Ishikawa (cell line): Measurements from ENCODE around the gene CLEC5A.
A peak's percentile ranks its signal among the peaks of the same experiment; 100 is the strongest.

Experiments
- CEBPB ChIP-seq: IDR thresholded peaks from 2 replicates; pipeline ENCODE4 v1.6.1; 2012
- CREB1 ChIP-seq: IDR thresholded peaks from 2 replicates; pipeline ENCODE4 v1.6.1; 2012; ENCODE audit warnings: low read depth
- EGR1 ChIP-seq: IDR thresholded peaks from 2 replicates; pipeline ENCODE4 v1.6.1; 2012
- EP300 ChIP-seq: IDR thresholded peaks from 2 replicates; pipeline ENCODE4 v1.6.1; 2012; ENCODE audit warnings: borderline replicate concordance
- FOXM1 ChIP-seq: IDR thresholded peaks from 2 replicates; pipeline ENCODE4 v1.6.1; 2012; ENCODE audit warnings: low read depth, borderline replicate concordance
- NFIC ChIP-seq: IDR thresholded peaks from 2 replicates; pipeline ENCODE4 v1.6.1; 2012
- RAD21 ChIP-seq: IDR thresholded peaks from 2 replicates; pipeline ENCODE4 v1.6.1; 2012; ENCODE audit warnings: low read depth
- TAF1 ChIP-seq: IDR thresholded peaks from 2 replicates; pipeline ENCODE4 v1.6.1; 2012; ENCODE audit warnings: low read depth, mild to moderate bottlenecking
- TCF12 ChIP-seq: IDR thresholded peaks from 2 replicates; pipeline ENCODE4 v1.6.1; 2012; ENCODE audit warnings: low read depth
- TEAD4 ChIP-seq: IDR thresholded peaks from 2 replicates; pipeline ENCODE4 v1.6.1; 2012
- USF1 ChIP-seq: IDR thresholded peaks from 2 replicates; pipeline ENCODE4 v1.6.1; 2012
- YY1 ChIP-seq: IDR thresholded peaks from 2 replicates; pipeline ENCODE4 v1.6.1; 2012; ENCODE audit warnings: low read depth
- ZBTB7A ChIP-seq: IDR thresholded peaks from 2 replicates; pipeline ENCODE4 v1.6.1; 2012; ENCODE audit warnings: low read depth
- TF ChIP-seq, protein P1 (sequence below): IDR thresholded peaks from 2 replicates; pipeline ENCODE4 v1.6.1; 2012; ENCODE audit warnings: low read depth, mild to moderate bottlenecking
- TF ChIP-seq, protein P2 (sequence below): IDR thresholded peaks from 2 replicates; pipeline ENCODE4 v1.6.1; 2012

CLEC5A gene

GRCh38 chr7:141974831-141975230, 28.1 kb upstream of the CLEC5A start:
- no peak for TF ChIP-seq EGR1
- TF ChIP-seq RAD21, result peak; percentile 52

GRCh38 chr7:141973673-141974072, 26.9 kb upstream of the CLEC5A start, which contains the start of gene TAS2R38:
Gene TAS2R38 (minus strand): TSS chr7:141973773. CDS start chr7:141973689, 84 bp downstream.
- TF ChIP-seq TAF1, result no peak
- TF ChIP-seq EGR1, result no peak
- TF ChIP-seq EP300, result no peak
- TF ChIP-seq CEBPB, result no peak
- no peak for TF ChIP-seq RAD21
- TF ChIP-seq CREB1, result no peak
- TF ChIP-seq ZBTB7A, result no peak
- TF ChIP-seq, protein P1, sequence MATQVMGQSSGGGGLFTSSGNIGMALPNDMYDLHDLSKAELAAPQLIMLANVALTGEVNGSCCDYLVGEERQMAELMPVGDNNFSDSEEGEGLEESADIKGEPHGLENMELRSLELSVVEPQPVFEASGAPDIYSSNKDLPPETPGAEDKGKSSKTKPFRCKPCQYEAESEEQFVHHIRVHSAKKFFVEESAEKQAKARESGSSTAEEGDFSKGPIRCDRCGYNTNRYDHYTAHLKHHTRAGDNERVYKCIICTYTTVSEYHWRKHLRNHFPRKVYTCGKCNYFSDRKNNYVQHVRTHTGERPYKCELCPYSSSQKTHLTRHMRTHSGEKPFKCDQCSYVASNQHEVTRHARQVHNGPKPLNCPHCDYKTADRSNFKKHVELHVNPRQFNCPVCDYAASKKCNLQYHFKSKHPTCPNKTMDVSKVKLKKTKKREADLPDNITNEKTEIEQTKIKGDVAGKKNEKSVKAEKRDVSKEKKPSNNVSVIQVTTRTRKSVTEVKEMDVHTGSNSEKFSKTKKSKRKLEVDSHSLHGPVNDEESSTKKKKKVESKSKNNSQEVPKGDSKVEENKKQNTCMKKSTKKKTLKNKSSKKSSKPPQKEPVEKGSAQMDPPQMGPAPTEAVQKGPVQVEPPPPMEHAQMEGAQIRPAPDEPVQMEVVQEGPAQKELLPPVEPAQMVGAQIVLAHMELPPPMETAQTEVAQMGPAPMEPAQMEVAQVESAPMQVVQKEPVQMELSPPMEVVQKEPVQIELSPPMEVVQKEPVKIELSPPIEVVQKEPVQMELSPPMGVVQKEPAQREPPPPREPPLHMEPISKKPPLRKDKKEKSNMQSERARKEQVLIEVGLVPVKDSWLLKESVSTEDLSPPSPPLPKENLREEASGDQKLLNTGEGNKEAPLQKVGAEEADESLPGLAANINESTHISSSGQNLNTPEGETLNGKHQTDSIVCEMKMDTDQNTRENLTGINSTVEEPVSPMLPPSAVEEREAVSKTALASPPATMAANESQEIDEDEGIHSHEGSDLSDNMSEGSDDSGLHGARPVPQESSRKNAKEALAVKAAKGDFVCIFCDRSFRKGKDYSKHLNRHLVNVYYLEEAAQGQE, result no peak
- no peak for TF ChIP-seq TEAD4
- no peak for TF ChIP-seq NFIC
- TF ChIP-seq, protein P2, sequence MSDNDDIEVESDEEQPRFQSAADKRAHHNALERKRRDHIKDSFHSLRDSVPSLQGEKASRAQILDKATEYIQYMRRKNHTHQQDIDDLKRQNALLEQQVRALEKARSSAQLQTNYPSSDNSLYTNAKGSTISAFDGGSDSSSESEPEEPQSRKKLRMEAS, result no peak
- TF ChIP-seq USF1, result no peak
- TF ChIP-seq TCF12, result no peak
- TF ChIP-seq YY1, result no peak
- no peak for TF ChIP-seq FOXM1

- TF ChIP-seq CEBPB, result no peak
- no peak for TF ChIP-seq TEAD4
- TF ChIP-seq TAF1, result no peak
These were observed 14.1 kb upstream of the CLEC5A start for GRCh38 chr7:141960687-141961422.

GRCh38 chr7:141956084-141956483, 9.3 kb upstream of the CLEC5A start:
- TF ChIP-seq EGR1 (no peak), USF1 (no peak), RAD21 (no peak), TEAD4 (no peak), NFIC (no peak), TCF12 (no peak), CEBPB (no peak), EP300 (no peak), ZBTB7A (no peak), TAF1 (no peak)
- TF ChIP-seq, protein P1, result no peak
- TF ChIP-seq, protein P2, result no peak

DNA sequence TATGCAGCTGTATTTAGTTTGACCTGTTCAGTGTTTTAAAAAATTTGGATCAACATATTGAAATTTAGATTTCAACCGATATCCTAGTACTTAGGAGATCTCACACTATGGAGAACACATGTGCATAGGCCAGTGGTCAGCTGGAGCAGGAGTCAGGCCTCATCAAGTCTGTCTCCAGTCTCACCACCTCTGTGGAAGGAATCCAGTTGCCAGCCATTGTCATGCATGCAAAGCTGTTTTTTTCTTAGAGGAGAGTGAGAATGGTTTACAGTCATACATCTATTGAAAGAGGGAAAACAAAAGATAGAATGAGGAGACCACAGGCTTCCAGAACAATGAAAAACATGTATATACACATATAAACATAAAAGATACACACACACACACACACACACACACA, 7.6 kb upstream of the CLEC5A start:
- TF ChIP-seq FOXM1 (no peak), YY1 (no peak)

DNA sequence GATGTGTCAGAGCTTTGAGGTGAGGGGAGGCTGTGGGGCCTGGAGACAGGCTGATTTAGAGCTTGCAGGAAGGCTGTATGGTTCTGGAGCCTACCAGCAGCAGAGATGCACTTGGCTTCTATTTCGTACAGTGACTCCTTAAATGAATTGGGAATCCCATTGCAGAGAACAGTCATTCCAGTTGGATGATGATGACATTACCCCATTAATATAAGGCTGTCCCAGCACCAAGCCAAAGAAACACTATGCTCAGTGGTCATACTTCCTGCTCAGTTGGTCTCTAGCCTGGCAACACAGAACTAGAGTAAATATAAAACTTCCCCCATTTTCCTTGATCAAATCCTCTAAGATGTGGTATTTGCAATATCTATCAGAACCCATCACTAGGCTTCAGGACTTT, 5.7 kb upstream of the CLEC5A start:
- TF ChIP-seq TCF12, result no peak
- no peak for TF ChIP-seq TEAD4
- no peak for TF ChIP-seq RAD21
- no peak for TF ChIP-seq ZBTB7A

DNA sequence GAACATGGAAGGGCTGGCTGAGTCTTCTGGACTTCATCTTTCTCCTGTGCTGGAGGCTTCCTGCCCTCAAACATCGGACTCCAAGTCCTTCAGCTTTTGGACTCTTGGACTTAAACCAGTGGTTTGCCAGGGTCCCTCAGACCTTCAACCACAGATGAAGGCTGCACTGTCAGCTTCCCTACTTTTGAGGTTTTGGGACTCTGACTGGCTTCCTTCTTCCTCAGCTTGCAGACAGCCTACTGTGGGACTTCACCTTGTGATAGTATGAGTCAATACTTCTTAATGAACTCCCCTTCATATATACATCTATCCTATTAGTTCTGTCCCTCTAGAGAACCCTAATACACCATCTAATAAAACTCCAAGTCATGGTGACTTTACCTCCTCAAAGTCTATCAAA, 4.0 kb upstream of the CLEC5A start:
- TF ChIP-seq TEAD4 (no peak), CEBPB (no peak)
